Ovary (tissue), 3 donors: ENCODE data around the gene ZSCAN21.

Experiments used
- EP300 ChIP-seq: sonication (generic); formaldehyde crosslinking; IDR thresholded peaks from one replicate; pipeline ENCODE4 v1.6.1; 2017; ENCODE audit warnings: antibody characterized with exemption
- TF ChIP-seq, protein P1 (sequence below), 3 donors: fragments of 450-650 bp in 2 of 3; fragments of 200-600 bp in 1 of 3; IDR thresholded peaks; one replicate each; pipeline versions ENCODE4 v1.5.1 to v1.8.0; 2016 to 2022; ENCODE audit warnings: antibody characterized with exemption in 3 of 3, mild to moderate bottlenecking in 1 of 3
- donor health status: DM: no; HTN: no; CAD: no.

DNA sequence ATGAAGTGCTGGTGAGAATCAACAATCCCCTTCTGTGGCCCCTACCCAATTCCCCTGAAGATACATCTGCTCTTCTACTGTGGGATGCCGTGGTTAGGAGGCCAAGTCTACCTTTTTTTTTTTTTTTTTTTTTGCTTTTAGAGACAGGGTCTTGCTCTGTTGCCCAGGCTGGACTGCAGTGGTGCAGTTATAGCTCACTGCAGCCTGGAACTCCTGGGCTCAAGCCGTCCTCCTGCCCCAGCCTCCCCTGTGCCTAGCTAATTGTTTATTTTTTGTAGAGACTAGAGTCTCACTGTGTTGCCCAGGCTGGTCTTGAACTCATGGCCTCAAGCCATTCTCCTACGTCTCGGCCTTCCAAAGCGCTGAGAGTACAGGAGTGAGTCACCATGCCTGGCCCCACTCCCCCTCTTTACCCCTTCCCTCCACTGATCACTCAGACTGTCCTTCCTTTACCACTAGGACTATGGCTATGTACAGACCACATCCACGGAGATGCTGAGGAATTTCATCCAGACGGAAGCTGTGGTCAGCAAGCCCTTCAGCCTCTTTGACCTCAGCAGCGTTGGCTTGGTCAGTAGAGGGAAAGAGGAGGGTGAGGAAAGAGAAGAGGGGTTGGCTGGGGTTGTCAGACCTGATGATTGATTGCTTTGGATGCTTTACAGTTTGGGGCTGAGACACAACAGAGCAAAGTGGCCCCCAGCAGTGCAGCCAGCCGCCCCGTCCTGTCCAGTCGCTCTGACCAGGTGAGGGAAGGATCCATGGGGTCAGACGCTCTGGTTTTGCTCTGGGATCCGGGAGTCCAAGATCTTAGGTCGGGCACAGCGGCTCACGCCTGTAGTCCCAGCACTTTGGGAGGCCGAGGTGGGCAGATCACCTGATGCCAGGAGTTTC is 53.6 kb downstream of the ZSCAN21 start:
- no peak for TF ChIP-seq EP300
- TF ChIP-seq, protein P1, sequence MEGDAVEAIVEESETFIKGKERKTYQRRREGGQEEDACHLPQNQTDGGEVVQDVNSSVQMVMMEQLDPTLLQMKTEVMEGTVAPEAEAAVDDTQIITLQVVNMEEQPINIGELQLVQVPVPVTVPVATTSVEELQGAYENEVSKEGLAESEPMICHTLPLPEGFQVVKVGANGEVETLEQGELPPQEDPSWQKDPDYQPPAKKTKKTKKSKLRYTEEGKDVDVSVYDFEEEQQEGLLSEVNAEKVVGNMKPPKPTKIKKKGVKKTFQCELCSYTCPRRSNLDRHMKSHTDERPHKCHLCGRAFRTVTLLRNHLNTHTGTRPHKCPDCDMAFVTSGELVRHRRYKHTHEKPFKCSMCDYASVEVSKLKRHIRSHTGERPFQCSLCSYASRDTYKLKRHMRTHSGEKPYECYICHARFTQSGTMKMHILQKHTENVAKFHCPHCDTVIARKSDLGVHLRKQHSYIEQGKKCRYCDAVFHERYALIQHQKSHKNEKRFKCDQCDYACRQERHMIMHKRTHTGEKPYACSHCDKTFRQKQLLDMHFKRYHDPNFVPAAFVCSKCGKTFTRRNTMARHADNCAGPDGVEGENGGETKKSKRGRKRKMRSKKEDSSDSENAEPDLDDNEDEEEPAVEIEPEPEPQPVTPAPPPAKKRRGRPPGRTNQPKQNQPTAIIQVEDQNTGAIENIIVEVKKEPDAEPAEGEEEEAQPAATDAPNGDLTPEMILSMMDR (IDR thresholded peaks at IDR 0.05): no peak
